WTC11 (cell line): ENCODE data around the gene ADAMTS2. TPM values are rescaled to one million over a fixed set of nuclear protein-coding genes. Genes with fewer than 3 reads are reported as not detected.

Experiments used
- ATAC-seq: fragments of 200-7000 bp; cut with Tn5 transposase; 2 replicates; pipeline ENCODE4 v1.10.0; 2021; ENCODE audit warnings: mild to moderate bottlenecking, moderate library complexity
- CTCF ChIA-PET: fragments of 300-600 bp; sonication (Branson Sonifier 250); formaldehyde crosslinking; loops from one replicate; lab custom pipeline; 2021; ENCODE audit warnings: antibody characterized with exemption; lab: Charles Lee
- POLR2A ChIA-PET: fragments of 350-600 bp; sonication (Branson Sonifier 250); formaldehyde crosslinking; loops from one replicate; lab custom pipeline; 2021; ENCODE audit warnings: antibody characterized with exemption; lab: Charles Lee
- DNase-seq: peaks from one replicate; pipeline ENCODE4 v3.0.0; 2021; ENCODE audit warnings: low spot score
- H3K27ac Mint-ChIP-seq: 2 replicates; pipeline ENCODE4 v1.8.0; 2021; ENCODE audit warnings: mixed read lengths
- H3K27me3 Mint-ChIP-seq: 2 replicates; pipeline ENCODE4 v1.8.0; 2021; ENCODE audit warnings: low read depth, mild to moderate bottlenecking, moderate library complexity, mixed read lengths
- H3K36me3 Mint-ChIP-seq: 2 replicates; pipeline ENCODE4 v1.8.0; 2021; ENCODE audit warnings: mixed read lengths
- H3K4me1 Mint-ChIP-seq: 2 replicates; pipeline ENCODE4 v1.8.0; 2022; ENCODE audit warnings: mixed read lengths
- H3K4me3 Mint-ChIP-seq: 2 replicates; pipeline ENCODE4 v1.8.0; 2021; ENCODE audit warnings: mild to moderate bottlenecking, moderate library complexity, mixed read lengths
- H3K9me3 Mint-ChIP-seq: 2 replicates; pipeline ENCODE4 v1.8.0; 2021; ENCODE audit warnings: mixed read lengths
- ARID4B ChIP-seq: sonication (generic); formaldehyde crosslinking; IDR thresholded peaks from 2 replicates; pipeline ENCODE4 v1.8.0; 2023; ENCODE audit warnings: missing genetic modification reagents, mild to moderate bottlenecking, borderline replicate concordance
- ATF1 ChIP-seq: sonication (generic); formaldehyde crosslinking; IDR thresholded peaks from 2 replicates; pipeline ENCODE4 v1.8.1; 2023; ENCODE audit warnings: mild to moderate bottlenecking, moderate library complexity, missing genetic modification reagents
- CBFB ChIP-seq: sonication (generic); formaldehyde crosslinking; IDR thresholded peaks from 2 replicates; pipeline ENCODE4 v1.8.1; 2022; ENCODE audit warnings: mild to moderate bottlenecking, low read depth, missing genetic modification reagents
- FOXP1 ChIP-seq: sonication (generic); formaldehyde crosslinking; IDR thresholded peaks from 2 replicates; pipeline ENCODE4 v1.8.0; 2022; ENCODE audit warnings: missing genetic modification reagents, mild to moderate bottlenecking, moderate library complexity, borderline replicate concordance
- JUN ChIP-seq: sonication (generic); formaldehyde crosslinking; IDR thresholded peaks from 2 replicates; pipeline ENCODE4 v1.8.0; 2023; ENCODE audit warnings: mild to moderate bottlenecking, missing genetic modification reagents
- MXD4 ChIP-seq: fragments of 250-450 bp; sonication (Bioruptor Pico); IDR thresholded peaks from 2 replicates; pipeline ENCODE4 v1.8.0; 2021; ENCODE audit warnings: mild to moderate bottlenecking, moderate library complexity, borderline replicate concordance
- NR2C2 ChIP-seq: sonication (generic); formaldehyde crosslinking; IDR thresholded peaks from 2 replicates; pipeline ENCODE4 v1.8.0; 2022; ENCODE audit warnings: mild to moderate bottlenecking, missing genetic modification reagents
- NR3C1 ChIP-seq: sonication (generic); formaldehyde crosslinking; conservative IDR thresholded peaks from 2 replicates; pipeline ENCODE4 v1.8.1; 2023; ENCODE audit warnings: low read depth, mild to moderate bottlenecking, missing genetic modification reagents
- RORB ChIP-seq: fragments of 250-450 bp; sonication (Bioruptor Pico); IDR thresholded peaks from 2 replicates; pipeline ENCODE4 v1.9.0; 2021; ENCODE audit warnings: mild to moderate bottlenecking
- SMAD3 ChIP-seq: sonication (generic); formaldehyde crosslinking; IDR thresholded peaks from 2 replicates; pipeline ENCODE4 v1.8.0; 2022; ENCODE audit warnings: missing genetic modification reagents, mild to moderate bottlenecking, borderline replicate concordance
- SP1 ChIP-seq: sonication (generic); formaldehyde crosslinking; conservative IDR thresholded peaks from 2 replicates; pipeline ENCODE4 v1.8.1; 2022; ENCODE audit warnings: missing genetic modification reagents
- TEAD1 ChIP-seq: sonication (generic); formaldehyde crosslinking; IDR thresholded peaks from 2 replicates; pipeline ENCODE4 v1.8.0; 2022; ENCODE audit warnings: mild to moderate bottlenecking, missing genetic modification reagents
- TEAD4 ChIP-seq: sonication (generic); formaldehyde crosslinking; IDR thresholded peaks from 2 replicates; pipeline ENCODE4 v1.8.0; 2022; ENCODE audit warnings: mild to moderate bottlenecking, missing genetic modification reagents
- ZSCAN18 ChIP-seq: fragments of 250-450 bp; sonication (Bioruptor Pico); IDR thresholded peaks from 2 replicates; pipeline ENCODE4 v2.1.2; 2022; ENCODE audit warnings: mild to moderate bottlenecking, moderate library complexity
- total RNA-seq: library from RNA; stranded (reverse); gene quantifications from 3 replicates; pipeline ENCODE4 v1.2.3, GENCODE V29; 2021
- TF ChIP-seq, protein P1 (sequence below): fragments of 250-450 bp; sonication (Bioruptor Pico); IDR thresholded peaks from 2 replicates; pipeline ENCODE4 v1.9.0; 2021; ENCODE audit warnings: moderate library complexity, mild to moderate bottlenecking, inconsistent platforms, borderline replicate concordance
- TF ChIP-seq, protein P2 (sequence below): sonication (generic); formaldehyde crosslinking; IDR thresholded peaks from 2 replicates; pipeline ENCODE4 v1.8.1; 2023; ENCODE audit warnings: mild to moderate bottlenecking, missing genetic modification reagents
- TF ChIP-seq, protein P3 (sequence below): sonication (generic); formaldehyde crosslinking; IDR thresholded peaks from 2 replicates; pipeline ENCODE4 v1.8.0; 2022; ENCODE audit warnings: mild to moderate bottlenecking, missing genetic modification reagents
- TF ChIP-seq, protein P4 (sequence below): sonication (generic); formaldehyde crosslinking; IDR thresholded peaks from 2 replicates; pipeline ENCODE4 v1.8.1; 2023; ENCODE audit warnings: mild to moderate bottlenecking, missing genetic modification reagents, moderate library complexity

ADAMTS2 gene
- total RNA-seq, 1 experiment from 2014 or later: 11.2 TPM

DNA sequence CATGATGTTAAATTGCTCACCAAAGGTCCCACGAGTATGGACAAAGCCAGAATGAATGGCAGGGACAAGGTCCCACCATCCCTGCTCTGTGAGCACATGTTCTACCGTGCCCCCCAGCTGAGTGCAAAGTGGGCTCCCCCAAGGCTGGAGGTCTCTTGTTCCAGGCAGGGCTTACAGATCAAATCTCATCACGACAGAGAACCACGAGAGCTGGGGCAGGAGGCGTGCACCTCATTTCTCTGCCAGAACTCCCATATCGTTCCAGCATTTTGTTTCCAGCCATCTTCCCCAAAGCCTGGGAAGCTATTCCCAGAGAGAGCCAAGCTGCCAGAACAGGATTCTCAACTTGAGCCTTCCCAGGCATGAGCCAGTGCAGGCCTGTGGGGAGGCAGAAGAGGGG, 176.6 kb downstream of the ADAMTS2 start:
- TF ChIP-seq TEAD1 (CRISPR knock-in tag) (no peak), FOXP1 (CRISPR knock-in tag) (no peak), JUN (no peak), SP1 (no peak), ARID4B (no peak), SMAD3 (CRISPR knock-in tag) (no peak), NR2C2 (CRISPR knock-in tag) (no peak), RORB (CRISPR knock-in tag) (no peak), CBFB (CRISPR knock-in tag) (no peak), TEAD4 (no peak), MXD4 (no peak), ATF1 (CRISPR knock-in tag) (no peak), ZSCAN18 (CRISPR knock-in tag) (no peak), NR3C1 (CRISPR knock-in tag) (no peak)
- TF ChIP-seq, protein P1, sequence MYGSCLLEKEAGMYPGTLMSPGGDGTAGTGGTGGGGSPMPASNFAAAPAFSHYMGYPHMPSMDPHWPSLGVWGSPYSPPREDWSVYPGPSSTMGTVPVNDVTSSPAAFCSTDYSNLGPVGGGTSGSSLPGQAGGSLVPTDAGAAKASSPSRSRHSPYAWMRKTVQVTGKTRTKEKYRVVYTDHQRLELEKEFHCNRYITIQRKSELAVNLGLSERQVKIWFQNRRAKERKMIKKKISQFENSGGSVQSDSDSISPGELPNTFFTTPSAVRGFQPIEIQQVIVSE (CRISPR knock-in tag): no peak
- TF ChIP-seq, protein P2, sequence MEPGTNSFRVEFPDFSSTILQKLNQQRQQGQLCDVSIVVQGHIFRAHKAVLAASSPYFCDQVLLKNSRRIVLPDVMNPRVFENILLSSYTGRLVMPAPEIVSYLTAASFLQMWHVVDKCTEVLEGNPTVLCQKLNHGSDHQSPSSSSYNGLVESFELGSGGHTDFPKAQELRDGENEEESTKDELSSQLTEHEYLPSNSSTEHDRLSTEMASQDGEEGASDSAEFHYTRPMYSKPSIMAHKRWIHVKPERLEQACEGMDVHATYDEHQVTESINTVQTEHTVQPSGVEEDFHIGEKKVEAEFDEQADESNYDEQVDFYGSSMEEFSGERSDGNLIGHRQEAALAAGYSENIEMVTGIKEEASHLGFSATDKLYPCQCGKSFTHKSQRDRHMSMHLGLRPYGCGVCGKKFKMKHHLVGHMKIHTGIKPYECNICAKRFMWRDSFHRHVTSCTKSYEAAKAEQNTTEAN (CRISPR knock-in tag): no peak
- TF ChIP-seq, protein P3, sequence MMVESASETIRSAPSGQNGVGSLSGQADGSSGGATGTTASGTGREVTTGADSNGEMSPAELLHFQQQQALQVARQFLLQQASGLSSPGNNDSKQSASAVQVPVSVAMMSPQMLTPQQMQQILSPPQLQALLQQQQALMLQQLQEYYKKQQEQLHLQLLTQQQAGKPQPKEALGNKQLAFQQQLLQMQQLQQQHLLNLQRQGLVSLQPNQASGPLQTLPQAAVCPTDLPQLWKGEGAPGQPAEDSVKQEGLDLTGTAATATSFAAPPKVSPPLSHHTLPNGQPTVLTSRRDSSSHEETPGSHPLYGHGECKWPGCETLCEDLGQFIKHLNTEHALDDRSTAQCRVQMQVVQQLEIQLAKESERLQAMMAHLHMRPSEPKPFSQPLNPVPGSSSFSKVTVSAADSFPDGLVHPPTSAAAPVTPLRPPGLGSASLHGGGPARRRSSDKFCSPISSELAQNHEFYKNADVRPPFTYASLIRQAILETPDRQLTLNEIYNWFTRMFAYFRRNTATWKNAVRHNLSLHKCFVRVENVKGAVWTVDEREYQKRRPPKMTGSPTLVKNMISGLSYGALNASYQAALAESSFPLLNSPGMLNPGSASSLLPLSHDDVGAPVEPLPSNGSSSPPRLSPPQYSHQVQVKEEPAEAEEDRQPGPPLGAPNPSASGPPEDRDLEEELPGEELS (CRISPR knock-in tag): no peak
- TF ChIP-seq, protein P4, sequence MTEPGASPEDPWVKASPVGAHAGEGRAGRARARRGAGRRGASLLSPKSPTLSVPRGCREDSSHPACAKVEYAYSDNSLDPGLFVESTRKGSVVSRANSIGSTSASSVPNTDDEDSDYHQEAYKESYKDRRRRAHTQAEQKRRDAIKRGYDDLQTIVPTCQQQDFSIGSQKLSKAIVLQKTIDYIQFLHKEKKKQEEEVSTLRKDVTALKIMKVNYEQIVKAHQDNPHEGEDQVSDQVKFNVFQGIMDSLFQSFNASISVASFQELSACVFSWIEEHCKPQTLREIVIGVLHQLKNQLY (CRISPR knock-in tag): no peak
- TF ChIP-seq, all 79 proteins: peak for 0
- ChIA-PET CTCF (interaction anchor here (3.3 to 3.5 kb wide), 2 partner anchors 92 to 175 kb away, joined by 12 to 38 read pairs; no protein-coding TSS in a partner anchor), POLR2A (interaction anchor here (1.4 kb wide), 1 partner anchor 108 kb away, joined by 3 read pairs; the partner anchor contains the start of gene ZNF354C)
- no peaks in the 10 kb centered on the region; the same call in 1 of the 2 replicates for H3K27me3 Mint-ChIP-seq
- peaks cover 12% of the 10 kb centered on the region for H3K9me3 Mint-ChIP-seq
- no peak for DNase-seq
- no peaks in the 10 kb centered on the region for H3K4me1 Mint-ChIP-seq
- ATAC-seq: no peak
- no peak overlapping the region for H3K4me3 Mint-ChIP-seq
- H3K27ac Mint-ChIP-seq: no peak overlapping the region
- peaks cover 8% of the 10 kb centered on the region; the same call in 1 of the 2 replicates for H3K36me3 Mint-ChIP-seq
